GM21381 (cell line): ENCODE measurements around the gene SH3BGRL3.

Source experiments
- ATAC-seq: cut with Tn5 transposase; IDR thresholded peaks from one replicate; pipeline ENCODE4 v1.9.1; 2021; ENCODE audit warnings: mild to moderate bottlenecking, moderate library complexity; ENCODE audit not compliant: unreplicated experiment

Gene SH3BGRL3

GRCh38 chr1:26277261-26277661 is 2.6 kb upstream of the SH3BGRL3 start:
- no peak for ATAC-seq

- no peak for ATAC-seq
Measured at GRCh38 chr1:26277719-26278118, 2.2 kb upstream of the SH3BGRL3 start.

GRCh38 chr1:26278303-26278702 is 1.6 kb upstream of the SH3BGRL3 start:
- no peak for ATAC-seq

- ATAC-seq: no peak
Measured at GRCh38 chr1:26278724-26279455, 996 bp upstream of the SH3BGRL3 start.

- no peak for ATAC-seq
Measured at GRCh38 chr1:26280333-26281042, 602 bp downstream of the SH3BGRL3 start.

- no peak for ATAC-seq
Measured at GRCh38 chr1:26281091-26281958, 1.4 kb downstream of the SH3BGRL3 start.

- no peak for ATAC-seq
Measured at GRCh38 chr1:26281971-26282370, 2.1 kb downstream of the SH3BGRL3 start.

- ATAC-seq: no peak
Measured at GRCh38 chr1:26282401-26282918, 2.6 kb downstream of the SH3BGRL3 start.

- no peak for ATAC-seq
Measured at GRCh38 chr1:26283279-26283853, 3.5 kb downstream of the SH3BGRL3 start.

- no peak for ATAC-seq
Measured at GRCh38 chr1:26283871-26284596, 4.1 kb downstream of the SH3BGRL3 start.

- ATAC-seq: no peak
Measured at GRCh38 chr1:26284597-26285347, 4.9 kb downstream of the SH3BGRL3 start.

GRCh38 chr1:26285366-26286063 is 5.6 kb downstream of the SH3BGRL3 start:
- ATAC-seq: no peak

- ATAC-seq: no peak
Measured at GRCh38 chr1:26286064-26286416, 6.2 kb downstream of the SH3BGRL3 start.

GRCh38 chr1:26287033-26287711 is 7.3 kb downstream of the SH3BGRL3 start:
- ATAC-seq: peak; percentile 34

- no peak for ATAC-seq
Measured at GRCh38 chr1:26287811-26288210, 7.9 kb downstream of the SH3BGRL3 start.

GRCh38 chr1:26288311-26288941 is 8.5 kb downstream of the SH3BGRL3 start:
- ATAC-seq: no peak

GRCh38 chr1:26289158-26290059 is 9.5 kb downstream of the SH3BGRL3 start:
- ATAC-seq: no peak
